Stimulated activated naive CD4-positive, alpha-beta T cell (primary cell): ENCODE results near the gene KAT6B.
A peak's percentile ranks its signal among the peaks of the same experiment; 100 is the strongest.

Experiments used
- DNase-seq, 6 experiments: peaks; one replicate each; lab custom pipeline; 2025; lab: John Stamatoyannopoulos, UW

Gene KAT6B

DNA sequence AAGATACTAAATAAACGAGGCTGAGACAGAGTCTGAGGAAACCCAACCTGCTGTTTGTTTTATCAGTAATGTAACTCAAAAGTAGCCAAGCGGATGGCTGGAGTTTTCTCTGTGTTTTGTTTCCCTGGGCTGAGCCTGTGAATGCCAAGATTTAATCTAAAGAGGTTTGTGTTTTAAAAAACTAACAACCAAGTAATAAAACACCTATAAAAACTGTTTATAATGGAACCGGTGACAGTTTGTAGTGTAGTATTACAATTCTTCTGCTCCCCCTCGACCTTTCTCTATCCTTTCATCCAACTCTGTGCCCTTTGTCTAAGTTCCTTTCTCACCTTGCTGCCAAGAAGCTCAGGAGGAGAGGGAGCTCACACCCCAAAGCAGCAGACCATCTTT lies 2.6 kb upstream of the KAT6B start:
- DNase-seq = no peak

DNA sequence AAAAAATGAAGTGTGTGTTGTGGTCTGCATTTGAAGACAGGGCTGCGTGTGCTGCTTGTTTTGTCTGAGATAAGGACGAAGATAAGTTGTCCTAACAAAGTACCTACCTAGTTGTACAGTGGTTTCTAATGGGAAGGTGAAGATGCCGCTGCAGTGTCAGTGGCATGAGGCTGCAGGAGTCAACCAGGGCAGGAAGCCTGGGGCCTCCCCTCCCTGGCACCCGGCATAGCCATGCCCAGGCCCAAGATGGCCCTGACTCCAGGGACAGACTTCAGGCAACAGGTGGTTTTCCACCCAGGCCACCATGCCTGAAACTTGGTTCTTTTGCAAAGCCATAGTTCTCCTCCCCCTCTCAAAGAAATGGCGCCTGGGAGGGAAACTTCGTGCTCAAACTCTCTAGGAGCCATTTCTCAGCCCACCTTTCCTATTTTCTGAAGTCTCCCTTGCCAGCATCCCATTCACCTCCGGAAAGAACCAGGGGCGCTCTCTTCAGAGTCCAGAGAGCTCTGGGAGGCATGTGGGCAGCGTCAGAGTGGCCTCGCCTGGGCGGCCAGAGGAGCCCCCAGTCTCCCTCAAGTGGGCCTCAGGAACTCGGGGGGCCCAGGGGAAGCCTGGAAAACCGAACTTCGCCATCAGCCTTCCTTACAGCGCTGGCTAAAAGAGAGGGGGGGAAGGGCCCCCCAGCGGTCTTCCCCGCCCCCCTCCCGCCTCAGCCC lies 2.1 kb upstream of the KAT6B start:
- DNase-seq = peak in 4 of 6 experiments; percentile 13 to 43 (median 30)

DNA sequence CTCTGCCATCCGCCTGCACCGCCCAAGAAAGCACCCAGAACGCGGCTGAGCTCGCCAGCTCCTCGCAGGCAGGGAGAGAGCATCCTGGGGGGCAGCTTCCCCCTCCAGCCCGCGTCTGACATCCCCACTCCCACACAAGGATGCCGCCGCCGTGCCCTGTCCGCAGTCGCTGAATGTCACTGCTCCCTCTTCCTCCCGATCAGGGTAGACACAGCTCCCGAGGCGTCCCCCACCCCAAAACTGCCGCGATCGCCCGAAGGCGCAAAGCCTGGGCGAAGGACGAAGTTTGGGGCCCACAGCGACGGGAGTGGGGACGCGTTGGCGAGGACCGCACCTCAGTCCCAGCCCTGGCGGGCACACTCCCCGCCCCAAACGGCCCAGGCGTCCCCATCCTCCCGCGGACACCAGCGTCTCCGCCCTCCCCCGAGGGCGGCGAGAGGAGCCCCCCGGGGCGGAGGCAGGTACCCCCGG lies 1.5 kb upstream of the KAT6B start:
- peak in 5 of 6 experiments; percentile 37 to 64 (median 46) for DNase-seq

DNA sequence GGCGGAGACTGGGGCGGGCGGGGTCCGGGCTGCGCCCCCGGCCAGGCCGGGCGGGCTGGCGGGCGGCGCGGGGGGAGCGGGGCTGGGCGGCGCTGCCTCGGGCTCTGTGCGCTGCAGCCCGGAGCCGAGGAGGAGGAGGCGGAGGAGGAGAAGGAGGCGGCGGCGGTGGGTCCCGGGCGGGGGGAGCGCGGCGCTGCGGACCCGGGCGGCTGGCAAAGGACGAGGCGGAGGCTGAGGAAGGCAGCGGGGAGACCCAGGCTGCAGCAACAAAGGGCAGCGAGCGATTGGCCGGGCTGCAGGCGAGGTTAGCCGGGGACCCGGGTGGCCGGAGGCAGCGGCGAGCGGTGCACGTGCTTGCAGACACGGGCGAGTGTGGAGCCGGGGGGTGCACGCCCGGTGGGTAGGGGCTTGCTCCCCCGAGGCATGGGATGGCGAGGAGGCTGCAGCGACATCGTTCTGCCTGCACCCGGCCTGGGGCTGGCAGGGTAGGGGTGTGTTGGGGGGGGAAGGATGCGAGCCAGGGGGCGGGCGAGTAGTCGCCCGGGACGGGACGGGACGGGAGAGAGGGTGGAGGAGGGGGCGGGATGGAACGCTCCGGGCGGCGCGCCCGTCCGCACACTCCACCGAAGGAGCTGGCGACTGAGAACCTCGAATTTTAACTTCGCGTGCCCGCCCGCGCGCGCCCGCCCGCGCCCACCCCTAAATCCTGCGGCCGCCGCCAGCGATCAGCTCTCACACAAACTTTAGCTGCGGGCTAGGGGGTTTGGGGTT lies 844 bp upstream of the KAT6B start:
- DNase-seq = peak; percentile 43 to 87 (median 70)

DNA sequence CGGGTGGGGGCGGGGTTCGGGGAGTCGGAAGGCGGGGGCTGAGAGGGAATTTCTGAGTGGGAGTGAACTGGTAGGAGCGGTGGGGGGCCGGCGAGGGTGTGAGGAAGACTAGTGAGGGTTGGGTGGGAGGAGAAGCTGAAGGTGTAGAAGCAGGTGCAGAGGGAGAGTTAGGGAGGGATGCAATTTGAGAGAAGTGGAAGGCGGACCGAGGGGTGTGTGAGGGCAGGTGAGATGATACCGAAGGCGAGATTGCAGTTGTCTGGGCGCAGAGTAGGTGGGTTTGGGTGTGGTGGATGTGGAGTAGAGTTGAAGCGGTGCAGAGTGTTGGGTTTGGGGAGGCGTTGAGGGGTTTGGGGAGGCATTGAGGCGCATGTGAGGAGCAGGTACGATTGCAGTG lies 643 bp downstream of the KAT6B start:
- DNase-seq = peak in 1 of 6 experiments; percentile 90

DNA sequence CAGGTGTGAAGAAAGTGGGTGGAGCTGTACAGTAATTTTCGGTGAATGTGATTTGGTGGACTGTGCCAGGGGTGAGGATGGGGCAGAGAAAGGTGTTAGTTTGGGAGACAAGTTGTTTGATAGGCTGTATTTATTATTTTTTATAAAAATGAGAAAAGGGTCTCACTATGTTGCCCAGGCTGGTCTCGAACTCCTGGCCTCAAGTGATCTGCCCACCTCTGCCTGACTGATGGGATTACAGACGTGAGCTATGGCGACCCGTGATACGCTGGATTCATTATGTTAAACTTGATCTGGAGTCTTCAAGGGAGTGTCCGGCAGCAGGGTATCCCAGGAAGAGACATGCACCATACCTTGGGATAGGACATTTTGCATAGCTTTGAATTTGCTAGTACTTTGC lies 1.3 kb downstream of the KAT6B start:
- no peak for DNase-seq

DNA sequence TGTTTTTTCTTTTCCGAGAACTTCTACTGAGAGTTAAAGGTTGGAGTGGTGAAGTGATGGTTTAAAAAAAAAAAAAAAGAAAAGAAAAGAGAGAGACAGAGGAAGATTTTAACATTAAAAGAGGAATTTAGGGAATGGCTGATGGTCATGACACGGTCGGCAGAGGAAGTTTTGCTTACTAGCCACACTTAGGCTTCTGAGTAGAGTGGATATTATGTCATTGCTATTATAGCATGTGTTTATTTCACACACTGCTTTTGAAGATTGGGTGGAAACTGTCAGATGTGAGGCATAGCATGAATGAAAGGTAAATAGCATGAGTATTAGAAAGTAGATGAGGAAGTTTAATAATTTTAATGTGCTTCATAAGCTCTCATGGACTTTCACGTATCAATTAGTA lies 2.5 kb downstream of the KAT6B start:
- DNase-seq = no peak

DNA sequence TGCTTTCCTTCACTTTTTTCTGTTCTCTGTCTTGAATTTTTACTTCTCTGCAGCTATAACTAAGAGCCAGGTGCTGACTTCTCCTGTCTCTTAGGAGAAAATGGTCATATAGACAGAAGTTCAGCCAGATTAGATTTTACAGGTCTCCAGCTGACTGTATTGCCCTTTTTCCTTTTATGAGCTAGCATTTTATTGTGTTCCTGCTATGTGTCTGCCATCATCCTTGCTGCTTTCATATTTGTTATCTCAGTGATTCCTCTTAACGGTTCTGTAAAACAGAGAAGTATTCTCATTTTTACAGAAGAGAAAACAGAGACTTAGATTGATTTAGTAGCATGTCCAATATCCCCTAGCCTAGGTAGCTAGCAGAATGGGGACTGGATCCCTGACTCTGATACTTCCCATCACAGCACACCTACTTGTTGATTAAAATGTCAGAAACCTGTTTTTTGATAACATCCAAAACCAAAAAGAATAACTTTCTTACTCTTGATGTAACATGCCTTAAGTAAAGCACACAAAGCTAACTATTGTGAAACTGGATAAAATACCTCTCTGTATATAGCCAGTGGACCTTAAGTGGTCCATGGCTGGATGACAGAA lies 5.2 kb downstream of the KAT6B start:
- no peak for DNase-seq

DNA sequence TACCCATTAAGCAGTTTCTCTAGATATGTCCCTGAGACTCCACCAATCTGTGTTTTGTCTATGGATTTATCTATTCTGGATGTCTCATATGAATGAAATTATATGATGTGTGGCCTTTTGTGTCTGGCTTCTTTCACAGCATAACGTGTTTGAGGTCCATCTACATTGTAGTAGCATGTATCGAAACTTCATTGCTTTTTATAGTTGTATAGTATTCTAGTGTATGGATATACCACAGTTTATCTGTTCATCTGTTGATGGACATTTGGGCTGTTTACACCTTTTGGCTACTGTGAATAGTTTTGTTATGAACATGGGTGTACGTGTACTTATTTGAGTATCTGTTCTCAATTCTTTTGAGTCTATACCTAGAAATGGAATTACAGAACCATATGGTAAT lies 9.6 kb downstream of the KAT6B start:
- DNase-seq = no peak

DNA sequence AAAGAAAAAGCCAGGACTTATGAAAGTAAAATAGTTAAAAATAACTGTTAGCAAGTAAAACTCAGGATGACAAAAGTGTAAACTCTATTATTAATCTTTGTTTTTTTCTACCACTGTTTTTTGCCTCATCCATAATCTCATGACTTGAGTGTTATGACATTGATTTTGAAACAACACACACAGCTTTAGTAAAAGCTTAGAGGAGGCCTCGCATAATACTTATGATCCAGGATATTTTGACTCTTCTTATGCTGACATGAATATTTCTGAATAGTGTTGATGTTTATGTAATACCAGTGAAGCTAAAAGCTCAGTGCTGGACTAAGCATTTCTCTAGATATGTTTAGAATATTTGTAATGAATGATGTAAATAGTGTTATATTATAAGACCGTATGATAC lies 10.5 kb downstream of the KAT6B start:
- no peak for DNase-seq

DNA sequence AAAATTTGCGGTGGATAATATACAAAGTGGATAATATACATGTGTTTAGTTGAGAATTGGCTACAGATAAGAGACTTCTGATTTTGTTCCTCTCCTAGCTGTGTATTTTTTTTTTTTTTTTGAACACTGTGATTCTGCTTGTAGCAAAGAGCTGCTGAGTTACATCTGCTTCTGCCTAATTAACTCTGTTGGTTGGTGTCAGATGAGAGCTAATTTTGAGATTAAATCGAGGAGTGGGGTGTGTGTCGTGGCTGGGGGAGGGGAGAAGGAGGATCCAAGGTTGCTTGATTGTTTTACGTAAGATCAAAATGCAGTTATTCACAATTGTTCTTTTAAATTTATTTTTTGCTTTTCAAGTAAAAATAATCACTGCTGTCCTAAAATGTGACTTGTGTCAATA lies 11.3 kb downstream of the KAT6B start:
- no peak for DNase-seq

DNA sequence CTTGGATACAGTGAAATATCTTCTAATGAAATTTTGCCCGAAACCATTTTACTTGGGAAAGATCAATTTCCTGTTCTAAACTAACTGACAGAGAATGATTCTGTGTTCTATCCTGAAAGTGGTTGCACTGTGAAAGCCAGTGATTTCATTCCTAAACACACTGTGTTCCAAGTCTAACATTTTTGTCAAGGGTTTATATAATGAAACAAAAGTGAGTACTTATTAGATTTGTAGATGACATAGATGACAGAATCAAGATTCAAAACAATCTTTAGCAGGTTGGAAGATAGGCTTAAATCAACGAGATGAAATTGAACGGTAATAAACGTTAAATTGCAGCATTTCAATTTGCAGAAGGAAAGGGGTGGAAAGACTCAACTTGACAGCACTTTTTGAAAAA lies 13.3 kb downstream of the KAT6B start:
- DNase-seq = no peak

DNA sequence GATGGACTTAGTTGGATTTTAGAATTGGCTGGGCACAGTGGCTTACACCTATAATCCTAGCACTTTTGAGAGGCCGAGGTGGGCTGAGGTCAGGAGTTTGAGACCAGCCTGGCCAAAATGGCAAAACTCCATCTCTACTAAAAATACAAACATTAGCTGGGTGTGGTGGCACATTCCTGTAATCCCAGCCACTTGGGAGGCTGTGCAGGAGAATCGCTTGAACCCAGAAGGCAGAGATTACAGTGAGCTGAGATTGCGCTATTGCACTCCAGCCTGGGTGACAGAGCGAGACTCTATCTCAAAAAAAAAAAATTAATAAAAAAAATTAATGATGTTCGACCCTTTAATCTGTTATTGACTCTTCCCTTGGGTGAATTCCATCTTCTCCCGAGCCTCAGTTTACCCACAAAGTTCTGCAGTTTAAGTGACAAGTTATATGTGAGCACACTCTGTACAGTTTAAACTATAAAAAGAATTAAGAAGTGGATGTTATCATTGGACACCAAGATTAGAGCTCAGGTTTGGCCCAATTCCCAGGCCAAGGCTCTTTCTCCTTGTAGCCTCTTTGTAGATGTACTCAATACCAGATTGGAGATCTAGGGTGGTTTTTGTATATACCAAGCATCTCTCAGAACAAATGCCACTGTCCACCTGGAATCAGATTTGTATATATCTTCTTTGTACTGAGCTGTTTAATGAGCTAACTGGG lies 15.0 kb downstream of the KAT6B start:
- no peak for DNase-seq

DNA sequence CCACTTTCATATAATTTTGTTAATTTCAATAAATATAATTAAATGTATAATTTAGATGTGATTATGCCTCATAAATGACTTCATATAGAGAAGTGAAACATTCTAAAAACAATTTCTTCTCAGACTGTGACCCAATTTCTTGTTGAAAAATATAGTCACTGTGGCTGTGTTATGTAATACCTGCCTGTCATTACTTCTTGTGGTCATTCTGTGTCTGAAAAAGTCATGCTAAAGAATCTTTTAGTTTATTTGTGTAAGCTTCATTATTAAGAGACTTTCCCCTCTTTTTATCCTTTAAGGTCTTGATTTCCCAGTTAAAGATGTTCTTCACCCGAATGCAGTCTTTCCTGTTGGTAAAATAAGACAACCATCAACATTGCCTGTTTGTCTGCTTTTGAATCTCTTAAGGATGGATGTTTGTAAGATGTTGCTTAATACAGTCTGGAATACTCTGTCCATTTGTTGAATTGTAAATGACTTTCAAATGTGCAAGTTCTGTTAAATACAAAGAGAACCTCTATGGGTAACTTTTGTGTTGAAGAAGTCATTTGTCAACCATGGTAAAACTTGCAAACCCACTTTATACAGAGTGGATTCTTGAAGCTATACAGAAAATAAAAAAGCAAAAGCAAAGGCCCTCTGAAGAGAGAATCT lies 16.0 kb downstream of the KAT6B start:
- no peak for DNase-seq

DNA sequence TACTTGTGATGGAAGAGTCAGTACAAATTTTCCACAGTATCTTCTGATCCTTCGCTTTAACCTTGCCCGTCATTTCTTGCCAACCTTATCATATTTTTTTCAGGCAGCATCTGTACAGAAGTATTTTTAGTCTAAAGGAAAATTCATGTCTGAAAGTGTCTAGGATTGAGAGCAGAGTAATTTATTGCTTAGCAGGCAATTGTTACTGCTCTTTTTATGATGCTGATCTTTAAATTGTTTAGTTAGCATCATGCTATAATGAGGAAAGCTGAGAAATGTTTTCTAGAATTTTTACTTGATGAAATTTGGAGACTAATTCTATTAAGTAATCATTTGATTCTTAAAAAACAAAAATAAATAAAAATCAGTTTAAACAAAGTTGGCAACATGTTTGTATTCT lies 20.6 kb downstream of the KAT6B start:
- DNase-seq = no peak

DNA sequence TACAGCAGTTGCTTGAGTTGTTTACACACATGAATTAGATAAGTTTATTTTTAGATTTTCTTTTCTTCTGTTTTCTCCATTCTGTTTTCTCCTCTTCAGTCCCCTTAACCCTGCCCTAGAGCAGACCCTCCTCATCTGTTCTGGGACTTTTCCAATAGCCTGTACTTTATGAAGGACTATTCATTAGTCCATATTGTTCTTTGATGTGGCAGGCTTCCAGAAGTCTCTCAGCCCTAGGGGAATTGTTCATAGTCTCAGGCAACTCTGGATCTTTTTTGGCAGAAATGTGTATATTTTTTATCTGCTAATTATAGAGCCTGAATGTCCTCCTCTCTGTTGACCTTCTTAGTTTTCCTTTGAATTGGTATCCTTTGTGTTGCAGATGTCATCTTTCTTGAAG lies 25.4 kb downstream of the KAT6B start:
- no peak for DNase-seq

DNA sequence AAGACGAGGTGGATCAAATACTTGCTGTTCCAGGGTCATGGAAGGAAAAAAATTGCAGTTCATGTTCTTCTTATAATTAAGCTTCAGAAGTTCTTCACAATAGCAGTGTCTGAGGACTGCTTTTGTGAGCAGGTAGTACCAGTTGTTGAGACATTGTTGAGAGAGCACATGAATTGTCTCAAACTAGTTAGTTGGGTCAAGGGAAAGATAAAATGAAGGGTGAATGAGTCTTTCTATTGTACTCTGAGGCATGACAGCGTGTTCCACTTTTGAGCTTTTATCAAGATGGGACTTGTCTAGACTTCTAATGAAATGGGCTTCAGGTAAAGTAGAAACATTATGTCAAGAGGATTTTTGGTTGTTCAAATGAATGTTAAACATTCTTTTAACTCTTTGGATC lies 26.0 kb downstream of the KAT6B start:
- no peak for DNase-seq

DNA sequence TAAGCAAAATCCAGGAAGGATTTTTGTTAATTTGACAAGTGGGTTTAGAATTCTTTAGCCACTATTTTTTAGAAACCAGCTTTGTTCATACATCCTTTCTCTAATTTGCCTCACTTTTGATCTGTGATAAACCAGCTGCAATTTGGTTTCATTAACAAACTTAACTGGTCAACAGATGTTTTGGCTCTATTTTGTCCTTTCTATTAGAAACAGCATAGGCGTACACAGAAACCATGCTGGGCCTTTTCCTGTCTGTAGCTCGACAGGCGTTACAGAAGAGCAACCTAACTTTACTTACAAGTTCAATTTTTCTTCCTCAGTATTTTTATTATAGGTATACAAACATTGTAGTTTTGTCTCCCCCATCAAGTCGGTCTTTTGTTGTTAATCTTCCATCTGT lies 28.2 kb downstream of the KAT6B start:
- no peak for DNase-seq

DNA sequence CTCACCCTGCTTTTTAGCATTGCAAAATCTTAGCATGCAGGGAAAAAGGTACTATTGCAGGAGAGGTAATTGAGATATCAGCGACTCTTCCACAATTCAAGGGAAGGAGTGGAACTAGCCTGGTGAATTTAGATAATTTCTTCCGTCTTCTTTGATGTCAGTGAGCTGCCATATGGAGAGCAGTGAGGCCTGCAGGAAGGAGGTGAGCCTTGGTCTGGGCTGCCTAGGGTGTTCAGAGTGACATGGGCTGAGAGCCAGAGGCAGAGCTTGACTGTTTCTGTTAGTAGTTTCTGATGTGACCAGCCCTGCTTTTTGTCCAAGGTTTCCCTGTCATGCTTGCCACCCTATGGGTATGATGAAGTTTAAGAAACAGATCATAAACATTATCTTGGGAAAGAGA lies 28.6 kb downstream of the KAT6B start:
- DNase-seq = no peak

DNA sequence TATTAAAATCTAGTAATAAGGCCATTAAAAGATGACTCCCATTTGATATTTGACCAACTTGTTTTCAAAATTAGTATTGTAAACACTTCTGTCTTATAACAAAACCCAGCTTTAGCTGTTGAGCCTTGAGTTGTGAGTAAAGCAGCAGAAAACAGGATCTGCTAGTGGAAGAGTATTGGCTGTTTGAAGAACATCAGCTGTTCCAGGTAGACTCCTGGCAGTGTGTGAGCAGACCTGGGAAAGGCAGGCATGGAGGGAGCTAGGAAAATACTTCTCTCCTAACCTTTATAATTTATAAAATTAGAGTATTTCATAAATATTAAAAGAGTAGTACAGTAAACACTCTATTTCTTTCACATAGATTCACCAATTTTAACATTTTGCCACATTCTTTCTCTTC lies 29.0 kb downstream of the KAT6B start:
- no peak for DNase-seq

DNA sequence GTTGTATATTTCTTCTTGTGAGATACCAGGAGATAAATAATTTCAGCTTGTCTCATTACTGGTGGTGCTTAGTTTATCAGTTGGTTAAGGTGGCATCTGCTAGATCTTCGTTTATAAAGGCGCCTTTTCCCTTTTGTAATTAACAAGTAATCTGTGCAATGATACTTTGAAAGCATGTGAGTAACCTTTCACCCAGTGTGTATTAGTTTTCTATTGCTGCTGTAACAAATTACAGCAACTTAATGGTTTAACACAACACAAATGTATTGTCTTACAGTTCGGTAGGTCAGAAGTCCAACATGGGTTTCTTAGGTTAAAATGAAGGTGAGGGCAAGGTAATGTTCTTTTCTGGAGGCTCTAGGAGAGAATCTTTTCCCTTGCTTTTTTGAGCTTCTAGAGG lies 30.5 kb downstream of the KAT6B start:
- DNase-seq = no peak

DNA sequence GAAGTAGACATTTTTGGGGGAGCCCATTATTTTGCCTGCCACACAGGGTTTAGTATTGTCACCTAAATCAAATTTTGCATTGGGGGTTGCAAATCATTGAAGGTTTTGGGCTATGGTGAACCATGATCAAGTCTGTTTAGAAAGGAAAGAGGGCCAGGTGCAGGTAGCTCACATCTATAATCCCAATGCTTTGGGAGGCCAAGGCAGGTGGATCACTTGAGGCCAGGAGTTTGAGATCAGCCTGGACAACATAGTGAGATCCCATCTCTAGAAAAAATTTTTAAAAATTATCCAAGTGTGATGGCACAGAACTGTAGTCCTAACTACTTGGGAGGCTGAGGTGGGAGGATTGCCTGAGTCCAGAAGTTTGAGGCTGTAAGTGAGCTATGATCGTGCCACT lies 31.2 kb downstream of the KAT6B start:
- DNase-seq = no peak
